ENCODE data around the gene RAB43.
"Not testable (repeated sequence)": the region's sequence is repeated elsewhere in the genome, so short reads cannot be mapped to it uniquely, and the experiment has no call there.

RAB43 gene

DNA sequence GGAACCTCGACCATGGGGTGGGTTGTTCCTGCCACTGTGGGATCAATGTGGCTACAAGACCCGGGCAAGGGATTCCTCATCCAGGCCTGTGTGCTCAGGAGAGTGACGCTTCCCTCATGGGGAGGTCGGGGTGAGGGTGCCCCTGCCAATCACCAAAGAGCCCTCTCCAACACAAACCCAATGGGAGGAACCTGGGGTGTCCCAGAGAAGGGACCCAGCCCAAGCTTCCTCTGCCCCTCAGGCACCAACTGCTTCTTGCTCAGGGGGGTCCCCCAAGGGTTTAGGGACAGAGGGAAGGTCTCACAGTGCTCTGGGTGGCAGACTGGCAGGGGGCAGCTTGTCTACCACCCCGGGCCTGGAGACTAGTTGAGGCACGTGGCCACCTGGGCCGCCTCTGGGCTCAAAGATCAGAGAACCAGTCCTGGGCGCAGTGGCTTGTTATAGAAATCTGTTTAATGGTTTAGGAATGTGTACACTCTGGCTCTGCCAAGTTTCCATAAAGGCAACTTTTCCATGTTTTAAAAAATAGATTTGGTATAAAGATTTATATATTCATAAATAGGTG is 34.4 kb downstream of the RAB43 start:
- no peak for DNase-seq

DNA sequence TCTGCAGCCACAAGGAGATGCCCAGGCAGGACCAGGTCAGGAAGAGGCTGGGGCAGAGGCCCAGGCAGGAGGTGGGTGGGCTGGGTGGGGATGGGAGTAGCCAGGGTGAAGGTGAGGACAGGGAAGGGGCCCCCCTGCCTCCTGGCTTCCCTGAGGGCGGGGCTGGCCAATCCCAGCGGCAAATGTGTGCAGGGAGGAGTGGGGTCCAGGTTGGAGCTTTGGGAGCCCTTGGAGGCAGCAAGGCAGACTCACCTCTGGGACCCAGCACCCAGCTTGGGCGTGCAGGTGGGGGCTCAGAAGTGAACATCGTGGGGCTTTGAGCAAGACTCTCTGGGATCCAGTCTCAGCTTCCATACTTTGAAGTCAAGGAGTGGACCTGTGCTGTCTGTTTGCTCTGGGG is 35.8 kb downstream of the RAB43 start:
- no peak for DNase-seq

- no peak for DNase-seq
Observed at GRCh38 chr3:129085165-129085715, 36.4 kb downstream of the RAB43 start.

- DNase-seq: no peak
Observed at GRCh38 chr3:129084501-129084900, 37.1 kb downstream of the RAB43 start.

GRCh38 chr3:129082026-129082425 is 39.6 kb downstream of the RAB43 start:
- DNase-seq: no peak

- no peak for DNase-seq
Observed at GRCh38 chr3:129081503-129081902, 40.1 kb downstream of the RAB43 start.

GRCh38 chr3:129078510-129078909 is 43.1 kb downstream of the RAB43 start:
- no peak for DNase-seq

- DNase-seq: no peak
Observed at GRCh38 chr3:129077222-129077621, 44.4 kb downstream of the RAB43 start.

DNA sequence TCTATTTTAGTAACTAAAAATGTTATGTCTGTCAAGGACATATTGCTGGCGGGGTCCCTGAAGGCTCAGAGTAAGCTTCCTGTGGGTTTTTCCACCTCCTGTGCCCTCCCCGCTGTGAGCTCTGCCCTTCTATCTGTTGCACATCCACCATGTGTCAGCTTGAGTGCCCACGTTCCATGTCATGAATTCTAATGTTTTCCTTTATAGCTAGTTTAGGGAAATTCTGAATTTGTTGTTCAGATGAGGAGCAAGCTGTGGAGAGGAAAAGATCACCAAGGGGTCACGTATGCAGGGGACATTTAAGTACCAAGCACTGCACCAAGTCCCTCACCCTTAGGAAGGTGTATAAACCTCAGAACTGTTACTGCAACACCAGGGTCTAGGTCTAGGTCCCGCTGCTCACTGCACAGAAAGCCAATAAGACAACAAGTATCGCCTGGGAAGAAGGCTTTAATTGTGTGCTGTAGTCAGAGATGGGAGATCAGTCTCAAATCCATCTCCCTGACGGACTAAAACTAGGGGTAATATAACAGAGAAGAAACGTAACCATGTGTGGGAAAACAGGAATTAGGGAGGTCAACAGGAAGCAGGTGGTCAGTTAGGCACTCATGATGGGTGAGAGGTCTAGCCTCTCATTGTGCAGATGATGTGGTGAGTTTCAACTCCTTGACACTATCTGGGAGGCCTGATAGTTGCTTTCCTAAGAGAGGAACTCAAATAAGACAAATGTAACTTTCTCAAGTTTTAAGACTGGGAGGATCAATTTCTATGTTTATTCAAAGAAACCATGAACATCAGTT is 51.3 kb downstream of the RAB43 start:
- DNase-seq: no peak

DNA sequence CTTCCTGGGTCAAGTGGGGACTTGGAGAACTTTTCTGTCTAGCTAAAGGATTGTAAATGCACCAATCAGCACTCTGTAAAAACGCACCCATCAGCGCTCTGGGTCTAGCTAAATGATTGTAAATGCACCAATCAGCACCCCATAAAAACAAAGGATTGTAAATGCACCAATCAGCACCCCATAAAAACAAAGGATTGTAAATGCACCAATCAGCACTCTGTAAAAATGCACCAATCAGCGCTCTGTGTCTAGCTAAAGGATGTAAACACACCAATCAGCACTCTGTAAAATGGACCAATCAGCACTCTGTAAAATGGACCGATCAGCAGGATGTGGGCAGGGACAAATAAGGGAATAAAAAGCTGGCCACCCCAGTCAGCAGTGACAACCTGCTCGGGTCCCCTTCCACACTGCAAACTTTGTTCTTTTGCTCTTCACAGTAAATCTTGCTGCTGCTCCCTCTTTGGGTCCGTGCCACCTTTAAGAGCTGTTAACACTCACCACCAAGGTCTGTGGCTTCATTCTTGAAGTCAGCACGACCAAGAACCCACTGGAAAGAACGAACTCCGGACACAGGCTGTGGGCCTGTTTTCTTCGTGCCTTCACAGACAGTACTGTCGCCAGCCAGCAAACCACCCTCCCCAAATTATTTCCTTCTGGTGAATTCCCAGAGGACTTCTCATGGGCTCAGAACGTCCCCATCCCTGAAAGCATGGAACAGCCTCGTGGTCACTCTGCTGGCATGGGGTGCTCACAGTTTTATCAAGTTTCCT is 52.1 kb downstream of the RAB43 start:
- DNase-seq: not testable (repeated sequence)

DNA sequence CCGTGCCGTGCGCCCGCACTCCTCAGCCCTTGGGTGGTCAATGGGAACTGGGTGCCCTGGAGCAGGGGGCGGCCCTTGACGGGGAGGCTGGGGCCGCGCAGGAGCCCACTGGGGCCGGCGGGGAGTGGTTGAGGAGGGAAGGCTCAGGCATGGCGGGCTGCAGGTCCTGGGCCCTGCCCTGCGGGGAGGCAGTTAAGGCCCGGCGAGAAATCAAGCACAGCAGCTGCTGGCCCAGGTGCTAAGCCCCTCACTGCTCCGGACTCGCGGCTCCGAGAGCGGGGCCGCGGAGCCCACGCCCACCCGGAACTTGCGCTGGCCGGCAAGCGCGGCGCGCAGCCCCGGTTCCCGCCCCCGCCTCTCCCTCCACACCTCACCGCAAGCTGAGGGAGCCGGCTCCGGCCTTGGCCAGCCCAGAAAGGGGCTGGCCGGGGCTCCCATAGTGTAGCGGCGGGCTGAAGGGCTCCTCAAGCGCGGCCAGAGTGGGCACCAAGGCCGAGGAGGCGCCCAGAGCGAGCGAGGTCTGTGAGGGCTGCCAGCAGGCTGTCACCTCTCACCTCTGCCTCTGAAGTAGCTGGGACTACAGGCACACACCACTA is 53.2 kb downstream of the RAB43 start:
- DNase-seq: no peak

DNA sequence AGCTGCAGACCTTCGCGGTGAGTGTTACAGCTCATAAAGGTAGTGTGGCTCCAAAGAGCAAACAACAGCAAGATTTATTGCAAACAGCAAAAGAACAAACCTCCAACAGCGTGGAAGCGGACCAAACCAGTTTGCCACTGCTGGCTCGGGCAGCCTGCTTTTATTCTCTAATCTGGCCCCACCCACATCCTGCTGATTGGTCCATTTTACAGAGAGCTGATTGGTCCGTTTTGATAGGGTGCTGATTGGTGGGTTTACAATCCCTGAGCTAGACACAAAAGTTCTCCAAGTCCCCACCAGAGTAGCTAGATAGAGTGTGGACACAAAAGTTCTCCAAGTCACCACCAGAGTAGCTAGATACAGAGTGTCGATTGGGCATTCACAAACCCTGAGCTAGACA is 53.9 kb downstream of the RAB43 start:
- not testable (repeated sequence) for DNase-seq

DNA sequence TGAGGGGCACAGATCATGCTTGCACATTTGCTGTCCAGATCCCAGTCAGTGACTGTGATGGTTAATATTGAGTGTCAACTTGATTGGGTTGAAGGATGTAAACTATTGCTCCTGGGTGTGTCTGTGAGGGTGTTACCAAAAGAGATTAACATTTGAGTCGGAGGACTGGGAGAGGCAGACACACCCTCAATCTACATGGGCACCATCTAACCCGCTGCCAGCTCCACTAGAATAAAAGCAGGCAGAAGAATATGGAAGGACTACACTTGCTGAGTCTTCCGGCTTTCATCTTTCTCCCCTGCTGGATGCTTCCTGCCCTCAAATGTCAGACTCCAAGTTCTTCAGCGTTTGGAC is 55.9 kb downstream of the RAB43 start:
- DNase-seq: no peak

DNA sequence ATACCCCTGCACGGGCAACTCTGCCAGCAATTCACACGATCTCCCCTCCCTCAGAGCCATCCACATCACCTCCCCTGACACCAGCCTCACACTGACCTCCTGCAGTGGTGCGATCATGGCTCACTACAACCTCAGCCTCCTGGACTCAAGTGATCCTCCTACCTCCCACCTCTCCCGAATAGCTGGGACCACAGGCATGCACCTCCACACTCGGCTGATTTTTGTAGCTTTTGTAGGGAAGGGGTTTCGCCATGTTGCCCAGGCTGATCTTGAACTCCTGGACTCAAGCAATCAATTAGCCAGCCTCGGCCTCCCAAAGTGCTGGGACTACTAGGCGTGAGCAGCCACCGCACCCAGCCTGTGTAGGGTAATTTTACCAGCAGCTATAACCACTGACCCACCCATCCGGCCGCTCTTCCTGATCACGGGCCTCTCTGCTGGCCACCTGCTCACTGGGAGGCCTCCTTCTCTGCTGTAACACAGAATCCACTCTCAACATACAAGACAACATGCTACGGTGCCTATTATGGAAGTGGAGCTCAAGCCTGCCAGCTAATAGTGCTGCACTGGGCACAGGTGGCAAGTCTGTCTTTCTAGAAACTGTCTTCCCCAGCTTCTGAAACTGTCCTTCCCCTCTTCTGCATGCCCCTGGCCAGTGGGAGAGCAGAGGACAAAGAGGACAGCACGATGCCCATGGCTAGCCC is 56.4 kb downstream of the RAB43 start:
- no peak for DNase-seq

GRCh38 chr3:129063841-129064482 is 57.6 kb downstream of the RAB43 start:
- no peak for DNase-seq

DNA sequence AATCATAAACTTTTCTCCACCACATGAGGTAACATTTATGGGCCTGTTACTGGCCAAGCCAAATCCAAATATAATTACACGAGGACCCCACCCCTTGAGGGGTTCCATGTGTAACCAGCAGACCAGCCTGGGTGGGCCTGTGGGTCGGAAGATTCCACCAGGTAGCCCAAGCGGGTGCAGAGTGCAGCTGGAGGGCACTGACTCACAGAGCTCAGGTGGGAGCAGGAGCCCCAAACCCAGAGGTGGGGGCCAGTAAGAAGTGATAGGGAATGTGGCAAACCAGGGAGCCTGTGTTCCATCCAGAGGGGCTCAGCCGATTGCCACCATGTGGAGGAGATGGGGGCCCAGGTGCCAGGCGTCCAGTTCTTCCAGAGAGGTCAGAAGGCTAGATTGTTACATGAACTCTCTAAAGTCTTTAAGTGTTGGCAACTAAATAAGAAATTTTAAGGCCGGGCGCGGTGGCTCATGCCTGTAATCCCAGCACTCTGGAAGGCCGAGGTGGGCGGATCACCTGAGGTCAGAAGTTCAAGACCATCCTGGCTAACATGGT is 58.4 kb downstream of the RAB43 start:
- DNase-seq: no peak

- no peak for DNase-seq
Observed at GRCh38 chr3:129061888-129062834, 59.4 kb downstream of the RAB43 start.

- DNase-seq: no peak
Observed at GRCh38 chr3:129061023-129061887, 60.3 kb downstream of the RAB43 start.

GRCh38 chr3:129060276-129061022 is 61.2 kb downstream of the RAB43 start, which contains the start of gene GP9:
Gene GP9 (plus strand): TSS chr3:129060779. CDS start chr3:129061740, 961 bp downstream.
- DNase-seq: no peak
